ENCODE data around the gene MBNL1. TPM values are rescaled to one million over a fixed set of nuclear protein-coding genes. Genes with fewer than 3 reads are reported as not detected.

Gene MBNL1
- total RNA-seq, 1 experiment from 2014 or later, result 140 TPM

DNA sequence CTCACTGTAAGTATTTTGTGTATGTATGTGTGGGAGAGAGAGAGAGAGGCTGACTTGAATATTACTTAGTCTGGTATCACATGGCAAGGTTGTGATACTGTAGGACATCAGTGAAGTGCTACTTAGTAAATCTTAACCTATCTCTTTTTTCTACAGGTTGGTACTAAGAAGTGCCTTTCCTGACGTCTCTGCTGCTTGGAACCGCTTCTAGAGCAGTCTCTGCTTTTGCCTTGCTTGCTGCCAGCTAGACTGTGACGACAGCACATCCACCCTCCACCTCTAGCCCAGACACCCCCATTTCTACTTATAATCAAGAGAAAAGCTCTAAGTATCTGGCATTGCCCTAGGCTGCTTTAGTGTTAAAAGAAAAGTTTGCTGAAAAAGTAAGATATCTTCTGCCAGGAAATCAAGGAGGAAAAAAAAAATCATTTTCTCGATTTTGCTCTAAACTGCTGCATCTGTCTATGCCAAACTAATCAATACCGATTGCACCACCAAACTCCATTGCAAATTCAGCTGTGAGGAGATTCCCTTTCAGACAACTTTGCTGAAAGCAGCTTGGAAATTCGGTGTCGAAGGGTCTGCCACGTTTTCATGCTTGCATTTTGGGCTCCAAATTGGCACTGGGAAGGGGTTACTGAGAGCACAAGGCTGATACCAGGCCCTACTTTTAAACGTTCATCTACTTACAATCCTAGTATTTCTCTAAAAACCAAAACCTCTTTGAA, 30.7 kb downstream of the MBNL1 start:
- Histone ChIP-seq H3K9me3 (ENCODE audit: control insufficient read depth, insufficient read depth, low read depth, low read length) (no peaks in the 10 kb centered on the region), H3K4me3 (ENCODE audit: low read depth in 2 of 2, low read length in 2 of 2) (peak overlapping the region; percentile 45 to 65), H3K27me3 (ENCODE audit: control insufficient read depth, insufficient read depth, low read length) (no peaks in the 10 kb centered on the region), H3K4me1 (ENCODE audit: control insufficient read depth, insufficient read depth, low read length) (peaks cover 56% of the 10 kb centered on the region), H3K27ac (ENCODE audit: low read length) (peak overlapping the region; percentile 93), H3K36me3 (ENCODE audit: control insufficient read depth, insufficient read depth, low read length) (no peaks in the 10 kb centered on the region)
- DNase-seq (ENCODE audit: low read depth, low spot score), result no peak
- POLR2A ChIA-PET, result interaction anchor here (0.6 kb wide), 1 partner anchor 89 kb away, joined by 3 read pairs; no protein-coding TSS in a partner anchor
- BruUV-seq (replicated peaks), result TSS peak; percentile 52
- TF ChIP-seq POLR2AphosphoS5 (IDR thresholded peaks at IDR 0.05; ENCODE audit: low read depth, low read length) (no peak), TCF7L2 (IDR thresholded peaks at IDR 0.05; ENCODE audit: low read depth, low read length) (no peak), SIN3A (IDR thresholded peaks at IDR 0.05; ENCODE audit: borderline replicate concordance, insufficient read depth, low read depth, low read length) (no peak)
- TF ChIP-seq, protein P1, sequence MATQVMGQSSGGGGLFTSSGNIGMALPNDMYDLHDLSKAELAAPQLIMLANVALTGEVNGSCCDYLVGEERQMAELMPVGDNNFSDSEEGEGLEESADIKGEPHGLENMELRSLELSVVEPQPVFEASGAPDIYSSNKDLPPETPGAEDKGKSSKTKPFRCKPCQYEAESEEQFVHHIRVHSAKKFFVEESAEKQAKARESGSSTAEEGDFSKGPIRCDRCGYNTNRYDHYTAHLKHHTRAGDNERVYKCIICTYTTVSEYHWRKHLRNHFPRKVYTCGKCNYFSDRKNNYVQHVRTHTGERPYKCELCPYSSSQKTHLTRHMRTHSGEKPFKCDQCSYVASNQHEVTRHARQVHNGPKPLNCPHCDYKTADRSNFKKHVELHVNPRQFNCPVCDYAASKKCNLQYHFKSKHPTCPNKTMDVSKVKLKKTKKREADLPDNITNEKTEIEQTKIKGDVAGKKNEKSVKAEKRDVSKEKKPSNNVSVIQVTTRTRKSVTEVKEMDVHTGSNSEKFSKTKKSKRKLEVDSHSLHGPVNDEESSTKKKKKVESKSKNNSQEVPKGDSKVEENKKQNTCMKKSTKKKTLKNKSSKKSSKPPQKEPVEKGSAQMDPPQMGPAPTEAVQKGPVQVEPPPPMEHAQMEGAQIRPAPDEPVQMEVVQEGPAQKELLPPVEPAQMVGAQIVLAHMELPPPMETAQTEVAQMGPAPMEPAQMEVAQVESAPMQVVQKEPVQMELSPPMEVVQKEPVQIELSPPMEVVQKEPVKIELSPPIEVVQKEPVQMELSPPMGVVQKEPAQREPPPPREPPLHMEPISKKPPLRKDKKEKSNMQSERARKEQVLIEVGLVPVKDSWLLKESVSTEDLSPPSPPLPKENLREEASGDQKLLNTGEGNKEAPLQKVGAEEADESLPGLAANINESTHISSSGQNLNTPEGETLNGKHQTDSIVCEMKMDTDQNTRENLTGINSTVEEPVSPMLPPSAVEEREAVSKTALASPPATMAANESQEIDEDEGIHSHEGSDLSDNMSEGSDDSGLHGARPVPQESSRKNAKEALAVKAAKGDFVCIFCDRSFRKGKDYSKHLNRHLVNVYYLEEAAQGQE (IDR thresholded peaks at IDR 0.05; ENCODE audit: insufficient read depth in 1 of 2, low read depth in 2 of 2, low read length in 1 of 2), result no peak
- TF ChIP-seq, protein P2, sequence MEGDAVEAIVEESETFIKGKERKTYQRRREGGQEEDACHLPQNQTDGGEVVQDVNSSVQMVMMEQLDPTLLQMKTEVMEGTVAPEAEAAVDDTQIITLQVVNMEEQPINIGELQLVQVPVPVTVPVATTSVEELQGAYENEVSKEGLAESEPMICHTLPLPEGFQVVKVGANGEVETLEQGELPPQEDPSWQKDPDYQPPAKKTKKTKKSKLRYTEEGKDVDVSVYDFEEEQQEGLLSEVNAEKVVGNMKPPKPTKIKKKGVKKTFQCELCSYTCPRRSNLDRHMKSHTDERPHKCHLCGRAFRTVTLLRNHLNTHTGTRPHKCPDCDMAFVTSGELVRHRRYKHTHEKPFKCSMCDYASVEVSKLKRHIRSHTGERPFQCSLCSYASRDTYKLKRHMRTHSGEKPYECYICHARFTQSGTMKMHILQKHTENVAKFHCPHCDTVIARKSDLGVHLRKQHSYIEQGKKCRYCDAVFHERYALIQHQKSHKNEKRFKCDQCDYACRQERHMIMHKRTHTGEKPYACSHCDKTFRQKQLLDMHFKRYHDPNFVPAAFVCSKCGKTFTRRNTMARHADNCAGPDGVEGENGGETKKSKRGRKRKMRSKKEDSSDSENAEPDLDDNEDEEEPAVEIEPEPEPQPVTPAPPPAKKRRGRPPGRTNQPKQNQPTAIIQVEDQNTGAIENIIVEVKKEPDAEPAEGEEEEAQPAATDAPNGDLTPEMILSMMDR (IDR thresholded peaks at IDR 0.05), result no peak
- in situ Hi-C loops (cut with HindIII; ENCODE audit: low pct_unique_long_range_greater_than_20kb, low sequenced_read_pairs) (no loop called here), intact Hi-C loops (cut with micrococcal nuclease; ENCODE audit: unreplicated experiment) (no loop called here)
- peak; percentile 57 for ATAC-seq
- CTCF ChIA-PET, result no interaction called here

DNA sequence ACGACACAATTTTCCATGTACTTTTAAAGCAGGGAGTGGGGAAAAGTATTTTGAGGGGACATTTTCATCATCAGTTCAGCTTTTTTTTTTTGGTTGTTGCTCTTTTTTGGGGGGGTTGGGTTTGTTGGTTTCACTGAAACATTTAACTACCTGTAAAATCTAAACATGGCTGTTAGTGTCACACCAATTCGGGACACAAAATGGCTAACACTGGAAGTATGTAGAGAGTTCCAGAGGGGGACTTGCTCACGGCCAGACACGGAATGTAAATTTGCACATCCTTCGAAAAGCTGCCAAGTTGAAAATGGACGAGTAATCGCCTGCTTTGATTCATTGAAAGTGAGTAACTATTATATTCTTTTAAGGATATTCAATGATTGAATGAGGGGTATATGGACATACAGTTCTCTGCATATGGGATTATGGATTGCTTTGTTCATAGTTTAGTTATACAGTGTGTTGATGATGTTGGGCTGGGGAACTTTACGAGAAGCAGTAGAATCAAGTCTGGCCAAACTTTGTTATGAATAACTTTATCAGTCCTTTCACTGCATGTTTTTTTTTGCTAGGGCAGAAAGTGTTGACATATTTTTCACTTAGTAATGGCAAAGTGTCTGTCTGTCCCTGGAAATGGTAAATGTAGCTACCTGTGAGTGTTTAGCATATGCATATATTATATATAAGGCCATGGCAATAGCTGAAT, 31.5 kb downstream of the MBNL1 start:
- ChIA-PET POLR2A (interaction anchor here (0.6 kb wide), 1 partner anchor 90 kb away, joined by 3 read pairs; no protein-coding TSS in a partner anchor), CTCF (no interaction called here)
- H3K4me1 ChIP-seq (ENCODE audit: control insufficient read depth, insufficient read depth, low read length), result peaks cover 58% of the 10 kb centered on the region
- no peaks in the 10 kb centered on the region for H3K27me3 ChIP-seq (ENCODE audit: control insufficient read depth, insufficient read depth, low read length)
- no peaks in the 10 kb centered on the region for H3K36me3 ChIP-seq (ENCODE audit: control insufficient read depth, insufficient read depth, low read length)
- peak overlapping the region; percentile 93 for H3K27ac ChIP-seq (ENCODE audit: low read length)
- TF ChIP-seq, protein P2 (IDR thresholded peaks at IDR 0.05), result no peak
- no peak for TF ChIP-seq SIN3A (IDR thresholded peaks at IDR 0.05; ENCODE audit: borderline replicate concordance, insufficient read depth, low read depth, low read length)
- TF ChIP-seq TCF7L2 (IDR thresholded peaks at IDR 0.05; ENCODE audit: low read depth, low read length), result no peak
- TF ChIP-seq, protein P1 (IDR thresholded peaks at IDR 0.05; ENCODE audit: insufficient read depth in 1 of 2, low read depth in 2 of 2, low read length in 1 of 2), result no peak
- TF ChIP-seq POLR2AphosphoS5 (IDR thresholded peaks at IDR 0.05; ENCODE audit: low read depth, low read length), result no peak
- in situ Hi-C loops (cut with HindIII; ENCODE audit: low pct_unique_long_range_greater_than_20kb, low sequenced_read_pairs) (no loop called here), intact Hi-C loops (cut with micrococcal nuclease; ENCODE audit: unreplicated experiment) (no loop called here)
- H3K9me3 ChIP-seq (ENCODE audit: control insufficient read depth, insufficient read depth, low read depth, low read length), result no peaks in the 10 kb centered on the region
- 0 out of 4 replicates have a peak overlapping the region, but pooled peaks of 1 of the 2 experiments have one; percentile 2 for H3K4me3 ChIP-seq (ENCODE audit: low read depth in 2 of 2, low read length in 2 of 2)
- no peak for ATAC-seq
- no peak for DNase-seq (ENCODE audit: low read depth, low spot score)
- BruUV-seq (replicated peaks), result no TSS peak

Measured in Panc1 (cell line).